Measurements from ENCODE around the gene NOX4.

Gene NOX4

GRCh38 chr11:89452780-89453179 is 38.4 kb downstream of the NOX4 start:
- no peaks in the 10 kb centered on the region for H3K36me3 ChIP-seq (ENCODE audit: insufficient read depth, low read length)
- H4K20me1 ChIP-seq (ENCODE audit: insufficient read depth, low read length) = no peaks in the 10 kb centered on the region
- H3K4me1 ChIP-seq (ENCODE audit: insufficient read depth, low read length, severe bottlenecking) = no peaks in the 10 kb centered on the region
- H3K4me3 ChIP-seq (ENCODE audit: low read depth, low read length, poor library complexity, severe bottlenecking) = no peak overlapping the region
- no peak for TF ChIP-seq EZH2 (IDR thresholded peaks at IDR 0.05; ENCODE audit: borderline replicate concordance, low read length)
- TF ChIP-seq CTCF (IDR thresholded peaks at IDR 0.05; ENCODE audit: low read length) = no peak
- no peak overlapping the region for H3K27ac ChIP-seq (ENCODE audit: low read depth, low read length, poor library complexity, severe bottlenecking)
- no peaks in the 10 kb centered on the region for H3K27me3 ChIP-seq (ENCODE audit: insufficient read depth, low read length)
- no peak overlapping the region for H3K4me2 ChIP-seq (ENCODE audit: low read length)
- no peaks in the 10 kb centered on the region for H3K79me2 ChIP-seq (ENCODE audit: insufficient read depth, low read length)
- H3F3A ChIP-seq (ENCODE audit: insufficient read depth, low read length) = no peaks in the 10 kb centered on the region
- H3K9me2 ChIP-seq (ENCODE audit: low read depth, low read length) = no peaks in the 10 kb centered on the region
- H3K9me3 ChIP-seq (ENCODE audit: low read length) = no peaks in the 10 kb centered on the region
- no peak overlapping the region for H3K9ac ChIP-seq (ENCODE audit: low read length)
- H2AFZ ChIP-seq (ENCODE audit: low read length) = no peak overlapping the region

GRCh38 chr11:89447845-89448244 is 43.3 kb downstream of the NOX4 start:
- no peaks in the 10 kb centered on the region for H3F3A ChIP-seq (ENCODE audit: insufficient read depth, low read length)
- H3K4me3 ChIP-seq (ENCODE audit: low read depth, low read length, poor library complexity, severe bottlenecking) = no peak overlapping the region
- H3K79me2 ChIP-seq (ENCODE audit: insufficient read depth, low read length) = no peaks in the 10 kb centered on the region
- H2AFZ ChIP-seq (ENCODE audit: low read length) = no peak overlapping the region
- H3K9me3 ChIP-seq (ENCODE audit: low read length) = no peaks in the 10 kb centered on the region
- H3K9me2 ChIP-seq (ENCODE audit: low read depth, low read length) = no peaks in the 10 kb centered on the region
- TF ChIP-seq EZH2 (IDR thresholded peaks at IDR 0.05; ENCODE audit: borderline replicate concordance, low read length) (no peak), CTCF (IDR thresholded peaks at IDR 0.05; ENCODE audit: low read length) (no peak)
- H3K9ac ChIP-seq (ENCODE audit: low read length) = no peak overlapping the region
- no peak overlapping the region for H3K27ac ChIP-seq (ENCODE audit: low read depth, low read length, poor library complexity, severe bottlenecking)
- H3K4me1 ChIP-seq (ENCODE audit: insufficient read depth, low read length, severe bottlenecking) = no peaks in the 10 kb centered on the region
- no peaks in the 10 kb centered on the region for H3K36me3 ChIP-seq (ENCODE audit: insufficient read depth, low read length)
- no peak overlapping the region for H3K4me2 ChIP-seq (ENCODE audit: low read length)
- no peaks in the 10 kb centered on the region for H3K27me3 ChIP-seq (ENCODE audit: insufficient read depth, low read length)
- no peaks in the 10 kb centered on the region for H4K20me1 ChIP-seq (ENCODE audit: insufficient read depth, low read length)

DNA sequence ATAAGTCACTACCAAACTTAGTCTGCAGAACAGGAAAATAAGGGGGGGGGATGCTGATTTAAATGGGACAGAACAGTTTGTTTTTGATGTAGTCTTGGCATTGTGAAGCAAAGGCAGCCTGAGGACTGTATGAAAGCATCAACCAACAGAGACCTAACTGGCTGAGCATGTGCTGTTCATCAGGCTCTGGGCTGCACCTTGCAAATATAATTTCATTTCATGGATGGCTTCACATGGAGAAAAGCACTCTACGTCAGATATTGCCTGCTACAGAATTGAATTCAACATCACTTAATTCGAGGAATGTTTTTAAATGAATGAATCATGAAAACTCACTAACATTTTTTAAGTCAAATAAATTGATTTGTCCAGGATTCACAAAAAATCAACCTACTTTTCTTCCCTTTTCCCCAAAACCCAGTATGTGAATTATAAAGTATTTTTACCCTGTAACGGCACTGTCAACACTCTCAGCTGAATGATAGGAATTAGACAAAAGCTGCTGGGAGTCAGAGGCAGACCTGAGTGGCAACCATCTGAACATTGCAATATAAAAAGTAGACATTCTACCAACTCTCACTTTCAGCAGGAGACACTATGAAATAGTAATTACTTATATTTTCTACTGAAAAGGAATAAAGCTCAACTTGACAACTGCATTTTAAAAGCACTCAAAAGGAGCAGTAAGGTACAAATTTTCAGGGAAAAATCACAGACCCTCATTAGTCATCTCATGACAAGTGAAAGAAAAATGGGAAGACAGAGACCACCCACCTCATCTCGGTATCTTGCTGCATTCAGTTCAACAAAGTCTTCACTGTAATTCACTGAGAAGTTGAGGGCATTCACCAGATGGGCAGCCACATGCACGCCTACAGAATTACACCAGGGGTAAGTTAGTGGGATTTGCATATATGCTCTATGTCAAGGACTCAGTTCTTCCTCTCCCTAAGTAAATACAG is 47.5 kb downstream of the NOX4 start:
- no peaks in the 10 kb centered on the region for H3K9me3 ChIP-seq (ENCODE audit: low read length)
- no peak overlapping the region for H3K27ac ChIP-seq (ENCODE audit: low read depth, low read length, poor library complexity, severe bottlenecking)
- no peak for TF ChIP-seq EZH2 (IDR thresholded peaks at IDR 0.05; ENCODE audit: borderline replicate concordance, low read length)
- no peak for TF ChIP-seq CTCF (IDR thresholded peaks at IDR 0.05; ENCODE audit: low read length)
- no peak overlapping the region for H3K4me3 ChIP-seq (ENCODE audit: low read depth, low read length, poor library complexity, severe bottlenecking)
- H3F3A ChIP-seq (ENCODE audit: insufficient read depth, low read length) = no peaks in the 10 kb centered on the region
- no peaks in the 10 kb centered on the region for H3K27me3 ChIP-seq (ENCODE audit: insufficient read depth, low read length)
- no peak overlapping the region for H2AFZ ChIP-seq (ENCODE audit: low read length)
- H3K4me2 ChIP-seq (ENCODE audit: low read length) = no peak overlapping the region
- H4K20me1 ChIP-seq (ENCODE audit: insufficient read depth, low read length) = no peaks in the 10 kb centered on the region
- H3K4me1 ChIP-seq (ENCODE audit: insufficient read depth, low read length, severe bottlenecking) = no peaks in the 10 kb centered on the region
- no peak overlapping the region for H3K9ac ChIP-seq (ENCODE audit: low read length)
- H3K36me3 ChIP-seq (ENCODE audit: insufficient read depth, low read length) = no peaks in the 10 kb centered on the region
- H3K9me2 ChIP-seq (ENCODE audit: low read depth, low read length) = no peaks in the 10 kb centered on the region
- H3K79me2 ChIP-seq (ENCODE audit: insufficient read depth, low read length) = no peaks in the 10 kb centered on the region

All from OCI-LY1 (cell line).